H1 (cell line): ENCODE results near the gene TSPAN9. TPM values are rescaled to one million over a fixed set of nuclear protein-coding genes. Genes with fewer than 3 reads are reported as not detected.

Experiments
- CTCF ChIA-PET: fragments of 300-600 bp; sonication (Branson Sonifier 250); formaldehyde crosslinking; loops from one replicate; lab custom pipeline; 2021; ENCODE audit not compliant: partially characterized antibody; lab: Charles Lee
- POLR2A ChIA-PET: fragments of 300-600 bp; sonication (Branson Sonifier 250); formaldehyde crosslinking; loops from one replicate; lab custom pipeline; 2021; ENCODE audit warnings: inconsistent platforms; ENCODE audit not compliant: partially characterized antibody; lab: Charles Lee
- DNase-seq, 2 experiments: peaks; one replicate each; pipeline versions ENCODE4 v3.0.0 to v3.0.0-alpha.2; 2010 to 2022; ENCODE audit warnings: low spot score in 2 of 2, low read depth in 1 of 2, mixed read lengths in 1 of 2
- FAIRE-seq: peaks from 2 replicates; lab custom pipeline; 2011; peaks lifted over from hg19 to GRCh38; lab: Jason Lieb, UNC
- H2AFZ ChIP-seq: 2 replicates; pipeline ENCODE4 v1.8.1; 2012; ENCODE audit warnings: low read length, inconsistent platforms
- H2AK5ac ChIP-seq: 2 replicates; pipeline ENCODE4 v1.6.1; 2013; ENCODE audit warnings: low read depth, low read length
- H2BK120ac ChIP-seq: replicated peaks from 2 replicates; pipeline ENCODE3; 2013; ENCODE audit warnings: low read depth, low read length, inconsistent platforms
- H2BK12ac ChIP-seq: 2 replicates; pipeline ENCODE4 v1.6.1; 2013; ENCODE audit warnings: low read depth, low read length
- H2BK15ac ChIP-seq: 2 replicates; pipeline ENCODE4 v1.6.1; 2013; ENCODE audit warnings: low read length
- H2BK20ac ChIP-seq: 2 replicates; pipeline ENCODE4 v1.6.1; 2013; ENCODE audit warnings: low read length
- H2BK5ac ChIP-seq: 2 replicates; pipeline ENCODE4 v1.6.1; 2013; ENCODE audit warnings: low read depth, low read length
- H3K14ac ChIP-seq: 2 replicates; pipeline ENCODE4 v1.6.1; 2013; ENCODE audit warnings: inconsistent platforms; ENCODE audit not compliant: insufficient read length
- H3K18ac ChIP-seq: 2 replicates; pipeline ENCODE4 v1.6.1; 2013; ENCODE audit warnings: low read length; ENCODE audit errors: extremely low read depth
- H3K23ac ChIP-seq: 2 replicates; pipeline ENCODE4 v1.6.1; 2013; ENCODE audit warnings: inconsistent platforms; ENCODE audit not compliant: insufficient read length
- H3K23me2 ChIP-seq: 2 replicates; pipeline ENCODE4 v1.6.1; 2013; ENCODE audit warnings: low read depth, low read length
- H3K27ac ChIP-seq: 2 replicates; pipeline ENCODE4 v1.6.1; 2011; ENCODE audit warnings: low read depth, low read length, inconsistent platforms
- H3K27me3 ChIP-seq, 4 experiments: replicated peaks in 1 of 4; 1 replicate in 1 of 4; 2 replicates in 3 of 4; pipeline versions ENCODE4 v1.6.1 to v1.8.1; 2011 to 2013; ENCODE audit warnings: low read length in 3 of 4, mild to moderate bottlenecking in 3 of 4, inconsistent platforms in 2 of 4, mixed read lengths in 2 of 4, moderate library complexity in 1 of 4; ENCODE audit not compliant: control insufficient read depth in 3 of 4, insufficient read depth in 3 of 4; ENCODE audit errors: extremely low read depth in 1 of 4
- H3K36me3 ChIP-seq, 4 experiments: 2 replicates each; pipeline versions ENCODE4 v1.6.1 to v1.8.1; 2011 to 2013; ENCODE audit warnings: mild to moderate bottlenecking in 4 of 4, low read length in 3 of 4, moderate library complexity in 2 of 4, control low read depth in 1 of 4, inconsistent platforms in 1 of 4; ENCODE audit not compliant: insufficient read depth in 4 of 4, control insufficient read depth in 2 of 4
- H3K4ac ChIP-seq: replicated peaks from 2 replicates; pipeline ENCODE3; 2013; ENCODE audit warnings: low read length, low read depth, mixed read lengths, inconsistent platforms; ENCODE audit not compliant: insufficient read length
- H3K4me1 ChIP-seq, 4 experiments: replicated peaks in 1 of 4; 1 replicate in 1 of 4; 2 replicates in 3 of 4; pipeline versions ENCODE4 v1.6.1 to v1.8.1; 2011 to 2013; ENCODE audit warnings: low read length in 3 of 4, inconsistent platforms in 2 of 4, mixed read lengths in 1 of 4; ENCODE audit not compliant: insufficient read depth in 4 of 4, control insufficient read depth in 3 of 4
- H3K4me2 ChIP-seq, 2 experiments: 2 replicates each; pipeline versions ENCODE4 v1.6.1 to v1.8.1; 2011 to 2013; ENCODE audit warnings: low read depth in 2 of 2, low read length in 2 of 2, control low read depth in 1 of 2, inconsistent platforms in 1 of 2, mild to moderate bottlenecking in 1 of 2; ENCODE audit not compliant: insufficient read depth in 1 of 2
- H3K4me3 ChIP-seq, 4 experiments: fragments of 200-600, 300-600 bp in 1 of 4; sonication (generic), shearing (Covaris generic), sonication (Bioruptor Twin) in 1 of 4; 2 replicates each; pipeline versions ENCODE4 v1.5.1 to v1.8.1; 2011 to 2016; ENCODE audit warnings: low read length in 4 of 4, low read depth in 3 of 4, control low read depth in 2 of 4, inconsistent platforms in 2 of 4, mild to moderate bottlenecking in 2 of 4, mixed read lengths in 1 of 4, moderate library complexity in 1 of 4; ENCODE audit not compliant: insufficient read depth in 2 of 4; ENCODE audit errors: extremely low read depth in 1 of 4
- H3K56ac ChIP-seq: replicated peaks from 2 replicates; pipeline ENCODE3; 2013; ENCODE audit warnings: low read depth, mild to moderate bottlenecking, mixed read lengths, low read length, inconsistent platforms; ENCODE audit not compliant: insufficient read length
- H3K79me1 ChIP-seq: 2 replicates; pipeline ENCODE4 v1.6.1; 2013; ENCODE audit warnings: low read depth, low read length, control low read depth
- H3K79me2 ChIP-seq, 2 experiments: 2 replicates each; pipeline versions ENCODE4 v1.6.1 to v1.8.1; 2012 to 2013; ENCODE audit warnings: low read length in 2 of 2, mild to moderate bottlenecking in 2 of 2, inconsistent platforms in 1 of 2; ENCODE audit not compliant: insufficient read depth in 2 of 2, control insufficient read depth in 1 of 2
- H3K9ac ChIP-seq, 4 experiments: replicated peaks in 1 of 4; 1 replicate in 1 of 4; 2 replicates in 3 of 4; pipeline versions ENCODE4 v1.6.1 to v1.8.1; 2011 to 2013; ENCODE audit warnings: low read depth in 3 of 4, low read length in 3 of 4, control low read depth in 2 of 4, mild to moderate bottlenecking in 2 of 4, moderate library complexity in 2 of 4, inconsistent platforms in 1 of 4; ENCODE audit errors: extremely low read depth in 1 of 4
- H3K9me3 ChIP-seq, 2 experiments: 2 replicates each; pipeline versions ENCODE4 v1.6.1 to v1.8.1; 2012 to 2013; ENCODE audit warnings: mild to moderate bottlenecking in 2 of 2, moderate library complexity in 2 of 2, control low read depth in 1 of 2, inconsistent platforms in 1 of 2, low read depth in 1 of 2, low read length in 1 of 2, mixed read lengths in 1 of 2; ENCODE audit not compliant: insufficient read depth in 2 of 2
- H4K20me1 ChIP-seq, 2 experiments: replicated peaks in 1 of 2; 2 replicates each; pipeline versions ENCODE3 to v1.8.1; 2011 to 2013; ENCODE audit warnings: inconsistent platforms in 2 of 2, low read length in 2 of 2, mild to moderate bottlenecking in 1 of 2; ENCODE audit not compliant: insufficient read depth in 2 of 2, control insufficient read depth in 1 of 2
- H4K5ac ChIP-seq: 2 replicates; pipeline ENCODE4 v1.6.1; 2013; ENCODE audit warnings: low read length, low read depth, mixed read lengths, inconsistent platforms; ENCODE audit not compliant: insufficient read length
- H4K8ac ChIP-seq: 2 replicates; pipeline ENCODE4 v1.8.0; 2013; ENCODE audit warnings: mild to moderate bottlenecking, moderate library complexity, low read length, inconsistent platforms; ENCODE audit not compliant: insufficient read depth; ENCODE audit errors: extremely low read depth
- H4K91ac ChIP-seq: replicated peaks from 2 replicates; pipeline ENCODE3; 2013; ENCODE audit warnings: low read length, mixed read lengths, inconsistent platforms; ENCODE audit not compliant: insufficient read length
- MAFK ChIP-seq: IDR thresholded peaks from 2 replicates; pipeline ENCODE4 v1.6.1; 2012; ENCODE audit warnings: low read depth, mild to moderate bottlenecking, improper control_type of control experiment, low read length
- WGBS, 2 experiments: shearing (Covaris generic) in 1 of 2; methylation state at CpG; one replicate each; pipeline versions ENCODE4 v1.1.6 to v1.1.7; 2013 to 2015; ENCODE audit warnings: low lambda C conversion rate in 2 of 2, mixed read lengths in 2 of 2, inconsistent platforms in 1 of 2, low coverage in 1 of 2, missing lambda C conversion rate in 1 of 2; ENCODE audit not compliant: insufficient replicate concordance in 2 of 2, insufficient coverage in 1 of 2, insufficient read length in 1 of 2; ENCODE audit errors: extremely low coverage in 1 of 2, missing lambda C conversion rate in 1 of 2; 5-methylcytosine and 5-hydroxymethylcytosine counted together
- polyA plus RNA-seq, 7 experiments: library from polyadenylated mRNA; depleted of rRNA in 3 of 7; stranded (reverse) in 5 of 7; unstranded in 2 of 7; fragments of >200 nt in 5 of 7; fragments of 200-250 nt in 2 of 7; gene quantifications; 1 replicate in 5 of 7; 2 replicates in 1 of 7; 4 replicates in 1 of 7; pipeline versions ENCODE4 v1.2.1 to v1.2.3, GENCODE V29; 2011 to 2013; ENCODE audit warnings: missing spikeins in 2 of 7, mixed read lengths in 2 of 7
- total RNA-seq: library from RNA; stranded (reverse); fragmentation: NEBNext Ultra II Directional; extraction: Animal tissue kit (Norgen Biotek cat#: 25700); gene quantifications from 2 replicates; pipeline ENCODE4 v1.2.1, GENCODE V29; 2021

The TSPAN9 gene
- total and polyA plus RNA-seq, 2 of the 8 experiments (the other 6 are each of a cell fraction or from before 2014, with no cell fraction given) = 11.5 to 29.1 TPM

DNA sequence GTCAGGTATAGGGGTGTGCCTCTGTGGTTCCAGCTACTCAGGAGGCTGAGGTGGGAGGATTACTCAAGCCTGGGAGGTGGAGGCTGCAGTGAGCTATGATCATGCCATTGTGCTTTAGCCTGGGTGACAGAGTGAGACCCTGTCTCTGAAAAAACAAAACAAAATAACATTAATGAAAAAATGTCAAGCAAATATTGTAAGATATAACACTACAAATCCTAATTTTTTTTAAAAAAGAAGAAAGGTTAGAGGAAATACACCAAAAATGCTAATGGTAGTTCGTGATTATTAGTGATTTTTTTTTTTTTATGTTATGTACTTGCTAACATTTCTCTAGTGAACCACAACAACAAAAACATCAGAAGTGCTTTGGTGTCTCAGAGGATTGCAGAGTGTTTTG is 47.7 kb downstream of the TSPAN9 start:
- H3K18ac ChIP-seq = no peak overlapping the region
- H2AFZ ChIP-seq = no peak overlapping the region
- no peaks in the 10 kb centered on the region for H3K23me2 ChIP-seq
- H3K27me3 ChIP-seq = no peaks in the 10 kb centered on the region
- no peak overlapping the region for H2BK120ac ChIP-seq
- H4K5ac ChIP-seq = no peak overlapping the region
- H3K9ac ChIP-seq = no peak overlapping the region; a peak in 1 of 7 replicates
- no peak for DNase-seq
- H3K4me3 ChIP-seq = no peak overlapping the region
- no peak overlapping the region for H2BK20ac ChIP-seq
- CTCF ChIA-PET = interaction anchor here (0.6 to 5.7 kb wide), 2 partner anchors 51 to 123 kb away, joined by 4 to 43 read pairs; no protein-coding TSS in a partner anchor
- TF ChIP-seq MAFK = no peak
- no peak overlapping the region for H4K8ac ChIP-seq
- H3K14ac ChIP-seq = no peak overlapping the region
- H3K4ac ChIP-seq = no peak overlapping the region
- H3K27ac ChIP-seq = no peak overlapping the region
- no peak overlapping the region for H4K91ac ChIP-seq
- no peak for FAIRE-seq
- H2AK5ac ChIP-seq = no peak overlapping the region
- H3K56ac ChIP-seq = no peak overlapping the region
- 77% methylated on average over 1 of the region's 1 CpG; no CpG with 5 or more reads in 1 of the 2 experiments for WGBS, 2 experiments
- no peaks in the 10 kb centered on the region; a peak in 1 of 7 replicates for H3K4me1 ChIP-seq
- H3K23ac ChIP-seq = no peak overlapping the region
- no peak overlapping the region for H2BK12ac ChIP-seq
- POLR2A ChIA-PET = no interaction called here
- no peak overlapping the region for H2BK5ac ChIP-seq
- no peaks in the 10 kb centered on the region for H3K79me1 ChIP-seq
- no peaks in the 10 kb centered on the region for H3K79me2 ChIP-seq
- peaks cover 0 to 2% of the 10 kb centered on the region in 2 experiments for H4K20me1 ChIP-seq
- H2BK15ac ChIP-seq = no peak overlapping the region
- H3K9me3 ChIP-seq = no peaks in the 10 kb centered on the region
- H3K36me3 ChIP-seq = no peaks in the 10 kb centered on the region
- no peak overlapping the region for H3K4me2 ChIP-seq
